A549 (cell line): ENCODE data around the gene ZBTB46. TPM values are rescaled to one million over a fixed set of nuclear protein-coding genes. Genes with fewer than 3 reads are reported as not detected.
A peak's percentile ranks its signal among the peaks of the same experiment; 100 is the strongest.

Experiments used
- ATAC-seq, 2 experiments: fragments of 200-7000 bp in 1 of 2; fragments of >200 bp in 1 of 2; cut with Nextera tagmentation in 1 of 2; cut with Tn5 transposase in 1 of 2; 3 replicates each; pipeline versions ENCODE4 v1.8.0 to v1.9.1; 2018 to 2020; ENCODE audit warnings: mild to moderate bottlenecking in 1 of 2, moderate library complexity in 1 of 2
- CTCF ChIA-PET: fragments of 300-600 bp; sonication (Branson Sonifier 250); formaldehyde crosslinking; extraction: SDS; loops from one replicate; lab custom pipeline; 2021; ENCODE audit warnings: antibody characterized with exemption, inconsistent platforms; lab: Yijun Ruan, JAX
- POLR2A ChIA-PET: fragments of 350-600 bp; formaldehyde crosslinking; extraction: SDS; loops from one replicate; lab custom pipeline; 2021; ENCODE audit warnings: antibody characterized with exemption, inconsistent platforms; lab: Yijun Ruan, JAX
- DNase-seq, 2 experiments: peaks; one replicate each; pipeline versions ENCODE4 v3.0.0 to v3.0.0-alpha.2; 2011 to 2016; ENCODE audit warnings: low read depth in 1 of 2, low spot score in 1 of 2
- FAIRE-seq: peaks from 2 replicates; lab custom pipeline; 2011; peaks lifted over from hg19 to GRCh38; lab: Jason Lieb, UNC
- H3K27ac ChIP-seq, 2 experiments: fragments of >200 bp; sonication (Bioruptor Twin); formaldehyde crosslinking; 3 replicates each; pipeline ENCODE4 v1.5.1; 2016 to 2017
- H3K4me1 ChIP-seq: fragments of >200 bp; sonication (Bioruptor Twin); formaldehyde crosslinking; 3 replicates; pipeline ENCODE4 v1.6.1; 2016
- H3K4me2 ChIP-seq: fragments of >200 bp; sonication (Bioruptor Twin); formaldehyde crosslinking; 3 replicates; pipeline ENCODE4 v1.6.1; 2016
- H3K4me3 ChIP-seq: fragments of >200 bp; sonication (Bioruptor Twin); formaldehyde crosslinking; 3 replicates; pipeline ENCODE4 v1.5.1; 2016
- H3K9me3 ChIP-seq: fragments of >200 bp; sonication (Bioruptor Twin); formaldehyde crosslinking; 3 replicates; pipeline ENCODE4 v1.6.1; 2016
- BHLHE40 ChIP-seq: IDR thresholded peaks from 2 replicates; pipeline ENCODE4 v1.6.1; 2012; ENCODE audit warnings: low read depth, low read length, inconsistent platforms
- CHD4 ChIP-seq: fragments of 200-600 bp; sonication (generic); IDR thresholded peaks from 2 replicates; pipeline ENCODE4 v1.6.1; 2016; ENCODE audit warnings: antibody characterized with exemption, mild to moderate bottlenecking, borderline replicate concordance
- E2F6 ChIP-seq: IDR thresholded peaks from 2 replicates; pipeline ENCODE4 v1.6.1; 2012; ENCODE audit warnings: low read depth, borderline replicate concordance
- EHF ChIP-seq: fragments of 250-450 bp; sonication (Bioruptor Pico); IDR thresholded peaks from 2 replicates; pipeline ENCODE4 v1.5.0; 2020; ENCODE audit warnings: mild to moderate bottlenecking
- EP300 ChIP-seq, 2 experiments: fragments of >200 bp; sonication (Bioruptor Twin); formaldehyde crosslinking; IDR thresholded peaks; 2 replicates in 1 of 2; 3 replicates in 1 of 2; pipeline ENCODE4 v1.6.1; 2016 to 2017
- FOSL2 ChIP-seq, 2 experiments: fragments of 450-650 bp in 1 of 2; fragments of >200 bp in 1 of 2; sonication (Bioruptor Twin) in 1 of 2; formaldehyde crosslinking; IDR thresholded peaks; 2 replicates each; pipeline versions ENCODE4 v1.5.0 to v1.6.1; 2016 to 2020; ENCODE audit warnings: mild to moderate bottlenecking in 1 of 2, moderate library complexity in 1 of 2
- FOXS1 ChIP-seq: fragments of 250-450 bp; sonication (Bioruptor Pico); IDR thresholded peaks from 2 replicates; pipeline ENCODE4 v1.5.0; 2020; ENCODE audit warnings: mild to moderate bottlenecking, moderate library complexity
- GATA3 ChIP-seq: IDR thresholded peaks from 2 replicates; pipeline ENCODE4 v1.6.1; 2012; ENCODE audit warnings: borderline replicate concordance
- KDM1A ChIP-seq: fragments of 200-600 bp; sonication (generic); IDR thresholded peaks from 2 replicates; pipeline ENCODE4 v1.6.1; 2016; ENCODE audit warnings: low read depth, mild to moderate bottlenecking
- MYC ChIP-seq: IDR thresholded peaks from 2 replicates; pipeline ENCODE4 v1.6.1; 2012; ENCODE audit warnings: mild to moderate bottlenecking, inconsistent platforms, low read length, improper control_type of control experiment, borderline replicate concordance
- NFE2L2 ChIP-seq: fragments of 150-350 bp; conservative IDR thresholded peaks from 2 replicates; pipeline ENCODE4 v1.6.1; 2014; ENCODE audit warnings: low read length
- PBX3 ChIP-seq: IDR thresholded peaks from 2 replicates; pipeline ENCODE4 v1.6.1; 2012
- POLR2A ChIP-seq: IDR thresholded peaks from 2 replicates; pipeline ENCODE4 v1.6.1; 2012; ENCODE audit warnings: mild to moderate bottlenecking, low read length
- WGBS: methylation state at CpG from one replicate; pipeline ENCODE4 v1.1.6; 2017; ENCODE audit errors: missing lambda C conversion rate; 5-methylcytosine and 5-hydroxymethylcytosine counted together
- polyA plus RNA-seq, 4 experiments: library from polyadenylated mRNA; depleted of rRNA in 3 of 4; stranded (reverse); fragments of >200 nt; fragmentation: RNase III in 1 of 4; extraction: RNeasy Plus Mini Kit Qiagen cat#74134 plus additional on column Dnase treatment in 1 of 4; gene quantifications; 2 replicates in 3 of 4; 3 replicates in 1 of 4; pipeline ENCODE4 v1.2.3, GENCODE V29; 2011 to 2017
- TF ChIP-seq, protein P1 (sequence below): fragments of >200 bp; sonication (Bioruptor Twin); formaldehyde crosslinking; IDR thresholded peaks from 2 replicates; pipeline ENCODE4 v1.6.1; 2016
- TF ChIP-seq, protein P2 (sequence below): fragments of 250-450 bp; sonication (Bioruptor Pico); IDR thresholded peaks from 2 replicates; pipeline ENCODE4 v1.5.0; 2020; ENCODE audit warnings: low read depth, mild to moderate bottlenecking, moderate library complexity

Gene ZBTB46
- polyA plus RNA-seq, 2 of the 4 experiments (the other 2 are of a cell fraction): 0.17 to 0.43 TPM

DNA sequence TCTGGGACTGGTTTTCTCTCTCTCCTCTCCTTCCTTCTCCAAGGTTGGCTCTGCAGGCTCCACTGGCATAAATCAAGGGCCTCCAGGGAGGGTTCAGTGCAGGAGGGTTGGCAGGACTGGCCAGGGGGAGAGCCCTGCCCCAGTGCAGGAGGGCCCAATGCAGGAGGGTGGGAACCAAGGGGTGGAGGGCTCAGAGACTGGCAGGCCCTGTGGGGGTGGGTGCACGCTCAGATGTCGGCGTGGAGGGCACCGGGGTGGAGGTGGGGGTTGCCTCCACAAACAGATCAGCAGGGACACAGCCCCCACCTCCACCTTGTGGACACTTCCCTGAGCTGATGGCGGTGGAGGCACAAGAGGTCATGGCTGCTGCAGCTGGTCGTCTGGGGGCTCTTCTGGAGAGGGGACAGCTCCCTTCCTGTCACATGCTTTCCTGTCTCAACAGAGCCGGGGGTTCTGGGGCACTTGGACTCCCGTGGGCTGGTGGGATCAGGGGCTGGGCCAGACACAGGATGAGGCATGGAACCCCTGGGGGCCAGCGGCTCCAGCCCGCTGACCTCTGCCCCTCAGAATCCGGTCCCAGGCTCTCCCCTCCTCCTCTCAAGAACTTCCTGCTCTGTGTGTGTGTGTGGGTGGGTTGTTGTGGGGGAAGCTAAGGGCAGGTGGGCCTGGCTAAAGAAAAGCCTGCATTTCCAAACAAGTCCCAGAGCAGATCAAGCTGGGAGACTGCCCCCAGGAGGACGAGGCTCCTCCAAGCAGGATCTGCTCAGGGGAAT is 27.5 kb upstream of the ZBTB46 start:
- CTCF ChIA-PET: interaction anchor here (0.8 to 1.9 kb wide), 3 partner anchors 41 to 152 kb away, joined by 3 to 7 read pairs (median 4); no protein-coding TSS in a partner anchor
- Histone ChIP-seq H3K4me1 (peaks cover 18% of the 10 kb centered on the region; the same call in 2 of the 3 replicates), H3K4me2 (no peak overlapping the region), H3K27ac (no peak overlapping the region; a peak in 1 of 6 replicates), H3K9me3 (no peaks in the 10 kb centered on the region), H3K4me3 (no peak overlapping the region)
- ATAC-seq (peak; percentile 2 to 44; a peak in 4 of 6 replicates), FAIRE-seq (no peak), DNase-seq (no peak)
- POLR2A ChIA-PET: interaction anchor here (1.5 kb wide), 1 partner anchor 118 kb away, joined by 3 read pairs; no protein-coding TSS in a partner anchor
- TF ChIP-seq PBX3 (0 out of 2 replicates have a peak, but pooled peaks have one; percentile 20), EP300 (IDR thresholded peaks at IDR 0.05) (no peak)
- 50% methylated on average over 9 of the region's 12 CpGs for WGBS

DNA sequence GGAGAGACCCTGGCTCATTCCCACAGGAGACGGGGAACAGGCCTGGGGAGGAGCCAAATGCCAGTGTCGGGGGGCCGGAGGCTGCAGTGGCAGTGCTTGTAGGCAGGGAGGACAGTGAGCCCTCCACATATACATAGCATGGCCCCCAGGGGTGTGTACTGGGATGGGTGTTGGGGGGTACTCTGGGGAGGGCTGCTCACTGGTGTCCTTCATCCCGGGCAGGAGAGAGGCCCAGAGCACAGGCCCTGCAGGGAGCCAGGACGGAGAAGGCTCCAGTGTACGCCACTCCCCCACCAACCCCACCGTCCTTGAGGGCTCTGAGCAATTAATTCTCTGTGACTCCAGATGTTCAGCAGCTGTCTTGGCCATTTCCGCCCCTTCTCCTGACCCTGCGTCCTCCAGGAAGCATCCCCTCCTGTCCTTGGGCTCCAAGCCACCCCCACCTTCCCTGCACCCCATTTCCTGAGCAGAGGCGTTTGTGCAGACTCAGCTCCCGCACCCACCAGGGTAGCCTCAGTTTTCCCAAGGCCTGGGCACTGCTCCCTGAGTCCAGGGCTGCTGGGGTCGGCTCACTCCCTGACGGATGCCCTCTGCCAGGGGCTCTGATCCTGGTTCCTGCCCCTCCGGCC is 26.8 kb upstream of the ZBTB46 start:
- Histone ChIP-seq H3K4me2 (no peak overlapping the region), H3K4me1 (peaks cover 13% of the 10 kb centered on the region; the same call in 1 of the 3 replicates), H3K4me3 (no peak overlapping the region), H3K9me3 (no peaks in the 10 kb centered on the region)
- ATAC-seq (peak; percentile 5 to 31; a peak in 3 of 6 replicates), FAIRE-seq (no peak)
- CTCF ChIA-PET: interaction anchor here (0.8 to 1.9 kb wide), 2 partner anchors 116 to 151 kb away, joined by 3 to 7 read pairs; no protein-coding TSS in a partner anchor
- POLR2A ChIA-PET: interaction anchor here (0.5 to 1.5 kb wide), 2 partner anchors 97 to 117 kb away, joined by 3 read pairs; no protein-coding TSS in a partner anchor
- WGBS: 80% methylated on average over 8 of the region's 14 CpGs
- TF ChIP-seq GATA3 (no peak), MYC (no peak), FOXS1 (CRISPR knock-in tag) (no peak), CHD4 (no peak), EHF (CRISPR knock-in tag) (no peak), BHLHE40 (no peak), FOSL2 (IDR thresholded peaks at IDR 0.05) (no peak), FOSL2 (CRISPR knock-in tag; IDR thresholded peaks at IDR 0.05) (no peak), NFE2L2 (no peak), E2F6 (no peak), KDM1A (no peak)
- TF ChIP-seq, all 56 proteins: peak for 0
- H3K27ac ChIP-seq: no peak overlapping the region; a peak in 1 of 6 replicates
- no peak for DNase-seq

DNA sequence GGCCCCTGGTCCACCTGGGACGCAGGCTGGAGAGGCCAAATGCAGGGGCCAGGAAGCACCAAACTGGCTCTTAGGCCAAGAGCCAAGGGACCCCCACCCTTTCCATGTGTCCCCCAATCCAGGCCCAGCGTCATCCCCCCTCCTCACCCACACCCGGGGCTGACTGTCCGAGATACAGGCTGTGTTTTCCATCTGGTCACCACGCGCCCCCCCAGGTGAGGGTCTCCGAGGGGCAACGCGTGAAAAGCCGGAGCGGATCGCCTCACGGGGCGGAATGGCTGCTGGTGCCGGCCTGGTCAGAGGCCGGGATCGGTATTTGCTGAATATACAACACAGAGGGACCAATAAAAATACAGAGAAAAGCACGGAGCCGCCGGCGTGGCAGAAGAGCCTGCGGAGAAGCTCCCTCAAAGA is 25.0 kb upstream of the ZBTB46 start:
- Histone ChIP-seq H3K4me1 (peaks cover 13% of the 10 kb centered on the region; the same call in 1 of the 3 replicates), H3K4me2 (no peak overlapping the region), H3K9me3 (no peaks in the 10 kb centered on the region), H3K27ac (no peak overlapping the region), H3K4me3 (no peak overlapping the region)
- CTCF ChIA-PET: interaction anchor here (0.6 to 2.6 kb wide), 2 partner anchors 8 to 19 kb away, joined by 3 to 12 read pairs; partner anchors contain the start of gene TPD52L2
- no peak for ATAC-seq
- no peak for DNase-seq
- WGBS: 78% methylated on average over 16 of the region's 22 CpGs
- TF ChIP-seq, protein P1, sequence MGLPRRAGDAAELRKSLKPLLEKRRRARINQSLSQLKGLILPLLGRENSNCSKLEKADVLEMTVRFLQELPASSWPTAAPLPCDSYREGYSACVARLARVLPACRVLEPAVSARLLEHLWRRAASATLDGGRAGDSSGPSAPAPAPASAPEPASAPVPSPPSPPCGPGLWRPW: no peak
- TF ChIP-seq, protein P2, sequence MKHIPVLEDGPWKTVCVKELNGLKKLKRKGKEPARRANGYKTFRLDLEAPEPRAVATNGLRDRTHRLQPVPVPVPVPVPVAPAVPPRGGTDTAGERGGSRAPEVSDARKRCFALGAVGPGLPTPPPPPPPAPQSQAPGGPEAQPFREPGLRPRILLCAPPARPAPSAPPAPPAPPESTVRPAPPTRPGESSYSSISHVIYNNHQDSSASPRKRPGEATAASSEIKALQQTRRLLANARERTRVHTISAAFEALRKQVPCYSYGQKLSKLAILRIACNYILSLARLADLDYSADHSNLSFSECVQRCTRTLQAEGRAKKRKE (CRISPR knock-in tag): no peak
- TF ChIP-seq POLR2A: 0 out of 2 replicates have a peak, but pooled peaks have one; percentile 2
- FAIRE-seq: no peak
- POLR2A ChIA-PET: interaction anchor here (1.6 kb wide), 1 partner anchor 9 kb away, joined by 13 read pairs; the partner anchor contains the start of gene TPD52L2
